ENCODE measurements around the gene ALDOA.
"Not testable (repeated sequence)": the region's sequence is repeated elsewhere in the genome, so short reads cannot be mapped to it uniquely, and the experiment has no call there.

The ALDOA gene

GRCh38 chr16:30065102-30065942 is at the start of gene ALDOA:
TSS of gene ALDOA (plus strand) at chr16:30065760. CDS start at chr16:30066898, 1,138 bp downstream.
- DNase-seq (ENCODE audit: low read depth): peak; percentile 94

GRCh38 chr16:30016555-30017276 is 48.8 kb upstream of the ALDOA start:
- no peak for DNase-seq (ENCODE audit: low read depth)

- DNase-seq (ENCODE audit: low read depth): no peak
These were observed 48.3 kb upstream of the ALDOA start for GRCh38 chr16:30017277-30017656.

GRCh38 chr16:30017937-30018336 is 47.6 kb upstream of the ALDOA start:
- not testable (repeated sequence) for DNase-seq (ENCODE audit: low read depth)

- no peak for DNase-seq (ENCODE audit: low read depth)
These were observed 46.8 kb upstream of the ALDOA start for GRCh38 chr16:30018731-30019158.

GRCh38 chr16:30022887-30023286 is 42.7 kb upstream of the ALDOA start, which contains the start of gene C16orf92:
TSS of gene C16orf92 (plus strand) at chr16:30023198. CDS start at chr16:30023341, 143 bp downstream.
- no peak for DNase-seq (ENCODE audit: low read depth)

- DNase-seq (ENCODE audit: low read depth): no peak
These were observed 42.0 kb upstream of the ALDOA start for GRCh38 chr16:30023586-30023985.

- DNase-seq (ENCODE audit: low read depth): no peak
These were observed 41.1 kb upstream of the ALDOA start for GRCh38 chr16:30024451-30024850.

- DNase-seq (ENCODE audit: low read depth): no peak
These were observed 40.4 kb upstream of the ALDOA start for GRCh38 chr16:30025156-30025555.

- DNase-seq (ENCODE audit: low read depth): no peak
These were observed 40.0 kb upstream of the ALDOA start for GRCh38 chr16:30025574-30025973.

GRCh38 chr16:30026449-30026848 is 39.1 kb upstream of the ALDOA start:
- no peak for DNase-seq (ENCODE audit: low read depth)

- no peak for DNase-seq (ENCODE audit: low read depth)
These were observed 37.7 kb upstream of the ALDOA start for GRCh38 chr16:30027588-30028437.

- no peak for DNase-seq (ENCODE audit: low read depth)
These were observed 37.0 kb upstream of the ALDOA start for GRCh38 chr16:30028438-30029076.

- no peak for DNase-seq (ENCODE audit: low read depth)
These were observed 35.4 kb upstream of the ALDOA start for GRCh38 chr16:30030011-30030685.

GRCh38 chr16:30030841-30031413 is 34.6 kb upstream of the ALDOA start, which contains the start of gene TLCD3B:
TSS of gene TLCD3B (minus strand) at chr16:30031271. CDS start at chr16:30030527, 744 bp downstream.
- DNase-seq (ENCODE audit: low read depth): no peak

GRCh38 chr16:30031477-30031918 is 34.1 kb upstream of the ALDOA start:
- DNase-seq (ENCODE audit: low read depth): no peak

- peak; percentile 41 for DNase-seq (ENCODE audit: low read depth)
These were observed 33.3 kb upstream of the ALDOA start for GRCh38 chr16:30032083-30032819.

- no peak for DNase-seq (ENCODE audit: low read depth)
These were observed 32.3 kb upstream of the ALDOA start for GRCh38 chr16:30033270-30033669.

- DNase-seq (ENCODE audit: low read depth): no peak
These were observed 25.3 kb upstream of the ALDOA start for GRCh38 chr16:30040221-30040620.

- not testable (repeated sequence) for DNase-seq (ENCODE audit: low read depth)
These were observed 24.9 kb upstream of the ALDOA start for GRCh38 chr16:30040690-30041089.
